NCI-H1436 treated with DMSO at 0.1 percent for 48 hours (cell line): ENCODE results near the gene HPS4.
"Not testable (repeated sequence)": the region's sequence is repeated elsewhere in the genome, so short reads cannot be mapped to it uniquely, and the experiment has no call there.

Source experiments
- DNase-seq: peaks from one replicate; lab custom pipeline; 2025; lab: John Stamatoyannopoulos, UW

Gene HPS4

DNA sequence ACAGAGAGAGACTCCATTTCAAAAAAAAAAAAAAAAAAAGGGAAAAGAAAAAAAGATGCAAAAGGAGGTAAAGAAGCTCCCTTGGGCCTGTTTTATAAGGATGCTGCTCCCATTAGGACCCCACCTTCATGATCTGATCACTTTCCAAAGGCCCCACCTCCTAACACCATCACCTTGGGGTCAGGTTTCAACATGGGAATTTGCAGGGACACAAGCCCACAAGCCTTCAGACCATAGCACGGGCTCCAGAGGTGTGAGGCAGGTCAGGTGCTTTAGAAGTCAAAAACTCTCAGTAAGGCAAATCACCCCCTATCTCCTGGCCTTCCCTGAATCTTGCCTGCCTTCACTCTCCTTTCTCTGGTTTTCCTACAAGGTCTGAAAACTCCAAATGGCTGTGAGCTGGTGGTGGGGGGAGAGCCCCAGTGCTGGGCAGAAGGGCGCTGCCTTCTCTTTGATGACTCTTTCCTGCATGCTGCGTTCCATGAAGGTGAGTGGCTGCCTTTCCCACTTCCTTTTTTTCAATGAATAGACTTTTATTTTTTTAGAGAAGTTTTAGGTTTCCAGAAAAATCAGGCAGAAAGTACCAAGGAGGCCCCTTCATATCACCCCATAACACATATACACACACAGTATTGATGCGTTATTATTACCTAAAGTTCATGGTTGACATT, 41.4 kb downstream of the HPS4 start:
- no peak for DNase-seq

DNA sequence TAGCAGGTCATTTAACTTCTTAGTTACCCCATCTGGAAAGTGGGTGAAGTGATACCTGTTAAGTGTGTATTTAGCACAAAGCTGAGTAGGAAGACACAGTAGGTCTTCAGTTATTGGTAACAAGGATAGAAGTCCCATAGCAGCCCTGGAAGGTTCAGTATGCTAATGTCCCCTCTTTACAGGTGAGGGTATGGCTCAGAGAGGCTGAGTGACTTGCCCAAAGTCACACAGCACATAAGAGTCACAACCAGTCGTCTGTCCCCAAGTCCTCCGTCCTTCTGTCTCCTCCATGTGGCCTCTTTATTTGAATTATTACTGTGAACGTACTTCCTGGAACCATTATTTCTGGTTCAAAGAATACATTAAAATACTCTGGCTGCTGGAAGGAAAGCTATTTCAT, 44.0 kb downstream of the HPS4 start:
- no peak for DNase-seq

DNA sequence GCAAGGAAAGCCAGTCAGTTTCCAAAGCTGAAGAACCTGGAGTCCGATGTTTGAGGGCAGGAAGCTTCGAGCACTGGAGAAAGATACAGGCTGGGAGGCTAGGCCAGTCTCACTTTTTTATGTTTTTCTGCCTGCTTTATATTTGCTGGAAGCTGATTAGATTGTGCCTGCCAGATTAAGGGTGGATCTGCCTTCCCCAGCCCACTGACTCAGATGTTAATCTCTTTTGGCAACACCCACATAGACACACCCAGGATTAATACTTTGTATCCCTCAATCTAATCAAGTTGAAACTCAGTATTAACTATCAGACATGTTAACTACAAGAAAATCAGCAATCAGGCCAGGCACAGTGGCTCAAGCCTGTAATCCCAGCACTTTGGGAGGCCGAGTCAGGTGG, 44.8 kb downstream of the HPS4 start:
- DNase-seq: not testable (repeated sequence)

DNA sequence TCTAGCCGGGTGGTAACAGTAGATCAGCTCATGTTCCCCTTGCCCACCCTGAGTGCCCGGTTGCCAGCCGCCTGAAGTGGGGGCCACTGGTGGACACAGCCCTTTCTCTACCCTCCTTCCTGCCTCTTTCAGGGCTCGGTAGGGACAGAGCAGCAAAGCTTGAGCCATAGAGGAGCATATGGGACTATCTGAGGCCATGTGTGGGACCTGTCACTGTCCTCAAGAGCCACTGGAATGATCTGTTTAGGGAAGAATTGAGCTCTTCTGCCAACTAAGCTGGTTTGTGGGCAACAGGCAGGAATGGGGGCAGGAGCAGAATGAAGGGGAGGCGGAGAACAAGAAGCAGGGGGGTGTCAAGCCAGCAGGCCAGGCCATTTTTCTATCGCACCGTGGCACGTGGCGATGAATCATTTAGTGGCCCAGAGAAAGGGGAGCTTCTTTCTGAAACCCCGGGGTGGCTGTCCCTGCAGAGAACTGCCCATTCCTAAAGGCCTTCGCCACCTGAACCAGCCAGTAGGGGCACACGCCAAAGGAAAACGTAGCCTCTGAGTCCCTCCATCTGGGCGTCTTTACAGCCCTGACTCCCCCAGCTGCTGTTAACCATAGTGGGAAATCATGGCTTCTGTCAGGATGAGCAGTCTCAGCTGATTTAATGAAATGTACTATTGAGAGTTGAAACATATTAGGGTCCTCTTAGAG, 45.7 kb downstream of the HPS4 start:
- DNase-seq: no peak

DNA sequence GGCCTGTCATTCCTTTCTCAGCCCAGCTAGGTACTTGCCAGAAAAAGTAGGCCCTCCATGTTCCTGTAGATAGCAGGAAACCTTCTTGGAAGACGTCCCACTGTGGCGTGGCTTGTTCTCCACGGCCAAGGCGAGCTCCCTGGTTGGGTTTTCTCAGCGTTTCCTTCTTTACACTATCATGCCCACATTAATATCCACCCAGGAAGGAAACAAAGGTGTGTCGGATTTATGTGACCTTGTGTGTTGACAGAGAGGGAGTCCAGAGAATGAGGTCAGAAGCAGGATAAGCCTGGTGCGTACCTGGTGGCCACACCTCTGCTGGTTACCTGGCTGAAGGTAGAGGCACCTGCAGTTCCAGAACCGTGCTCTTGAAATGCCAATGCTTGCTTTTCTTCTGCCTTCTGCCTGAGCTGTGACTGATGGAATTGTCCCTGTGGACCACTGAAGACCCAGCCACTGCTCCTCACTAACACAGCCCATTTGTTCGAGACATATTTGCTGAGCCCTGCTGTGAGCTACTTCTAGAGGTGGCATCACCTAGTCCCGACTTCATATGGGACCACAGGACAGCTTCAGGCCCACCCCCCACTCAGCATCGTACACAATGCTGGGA, 46.6 kb downstream of the HPS4 start:
- DNase-seq: no peak

DNA sequence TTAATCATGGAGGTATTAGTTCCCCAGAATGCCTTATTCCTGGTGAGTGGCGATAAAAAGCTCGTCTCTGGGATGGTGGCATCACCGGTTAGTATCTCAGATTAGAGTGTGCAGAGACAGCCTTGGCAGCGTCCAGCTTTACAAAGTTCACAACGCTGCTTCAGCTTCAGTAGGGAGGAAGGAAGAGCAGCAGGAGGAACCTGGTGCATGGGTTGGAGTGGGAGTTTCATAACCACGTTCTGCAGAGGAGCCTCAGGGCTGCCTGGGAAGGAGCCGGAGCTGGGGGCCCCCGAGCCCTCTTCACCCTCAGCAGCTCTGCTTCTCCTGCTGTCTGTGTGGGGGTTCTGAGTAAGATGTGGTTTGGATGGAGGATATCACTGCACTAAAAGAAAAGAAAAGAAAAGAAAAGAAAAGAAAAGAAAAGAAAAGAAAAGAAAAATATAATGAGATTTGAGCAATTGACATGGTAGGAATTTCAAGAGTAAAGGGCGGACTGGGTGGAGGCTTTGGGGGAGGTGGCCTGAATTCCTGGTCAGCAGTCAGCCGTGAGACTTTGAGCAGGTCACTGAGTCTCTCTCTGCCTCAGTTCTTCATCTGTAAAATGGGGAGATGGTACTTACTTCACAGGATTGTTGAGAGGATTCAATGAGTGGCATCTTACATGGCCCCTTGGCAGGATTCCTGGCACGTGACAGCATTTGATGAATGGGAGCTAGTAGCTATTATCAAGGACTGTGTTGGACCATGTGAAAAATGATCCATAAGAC, 48.1 kb downstream of the HPS4 start:
- DNase-seq: no peak

DNA sequence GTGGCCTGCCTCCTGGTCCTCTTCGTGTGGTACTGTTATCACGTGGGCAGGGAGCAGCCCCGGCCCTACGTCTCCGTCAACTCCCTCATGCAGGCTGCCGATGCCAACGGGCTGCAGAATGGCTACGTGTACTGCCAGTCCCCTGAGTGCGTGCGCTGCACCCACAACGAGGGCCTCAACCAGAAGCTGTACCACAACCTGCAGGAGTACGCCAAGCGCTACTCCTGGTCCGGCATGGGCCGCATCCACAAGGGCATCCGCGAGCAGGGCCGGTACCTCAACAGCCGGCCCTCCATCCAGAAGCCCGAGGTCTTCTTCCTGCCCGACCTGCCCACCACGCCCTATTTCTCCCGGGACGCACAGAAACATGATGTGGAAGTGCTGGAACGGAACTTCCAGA, 49.8 kb downstream of the HPS4 start:
- no peak for DNase-seq

DNA sequence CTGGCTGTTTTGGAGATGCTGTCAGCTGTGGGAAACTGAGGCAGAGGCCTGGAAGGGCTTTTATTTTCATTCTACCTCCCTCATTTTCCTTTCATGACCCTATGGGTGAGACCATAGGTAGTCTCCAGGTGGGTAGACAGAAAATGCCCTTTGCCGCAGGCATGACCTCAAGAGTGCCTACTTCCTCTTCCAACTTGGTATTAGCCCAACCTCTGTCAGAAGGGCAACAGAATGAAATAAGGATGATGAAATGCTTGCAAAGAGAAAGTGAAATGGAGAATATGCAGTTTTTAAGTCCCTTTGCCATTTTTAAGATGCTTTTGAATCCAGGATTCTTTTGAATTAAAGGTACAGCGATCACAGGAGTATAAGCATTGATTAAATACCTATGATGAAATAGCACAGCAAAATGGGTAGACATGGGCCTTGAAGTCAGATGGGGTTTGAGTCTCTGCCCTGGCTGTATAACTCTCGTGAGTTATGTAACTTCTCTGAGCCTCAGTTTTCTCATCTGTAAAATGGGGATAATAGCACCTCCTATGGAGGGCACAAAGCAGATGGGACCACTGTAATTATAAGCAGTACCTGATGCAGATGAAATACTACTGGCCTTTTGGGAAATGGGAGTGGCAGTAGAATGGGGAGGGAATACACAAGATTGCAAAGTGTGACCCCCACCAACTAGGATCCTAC, 50.8 kb downstream of the HPS4 start:
- no peak for DNase-seq

DNA sequence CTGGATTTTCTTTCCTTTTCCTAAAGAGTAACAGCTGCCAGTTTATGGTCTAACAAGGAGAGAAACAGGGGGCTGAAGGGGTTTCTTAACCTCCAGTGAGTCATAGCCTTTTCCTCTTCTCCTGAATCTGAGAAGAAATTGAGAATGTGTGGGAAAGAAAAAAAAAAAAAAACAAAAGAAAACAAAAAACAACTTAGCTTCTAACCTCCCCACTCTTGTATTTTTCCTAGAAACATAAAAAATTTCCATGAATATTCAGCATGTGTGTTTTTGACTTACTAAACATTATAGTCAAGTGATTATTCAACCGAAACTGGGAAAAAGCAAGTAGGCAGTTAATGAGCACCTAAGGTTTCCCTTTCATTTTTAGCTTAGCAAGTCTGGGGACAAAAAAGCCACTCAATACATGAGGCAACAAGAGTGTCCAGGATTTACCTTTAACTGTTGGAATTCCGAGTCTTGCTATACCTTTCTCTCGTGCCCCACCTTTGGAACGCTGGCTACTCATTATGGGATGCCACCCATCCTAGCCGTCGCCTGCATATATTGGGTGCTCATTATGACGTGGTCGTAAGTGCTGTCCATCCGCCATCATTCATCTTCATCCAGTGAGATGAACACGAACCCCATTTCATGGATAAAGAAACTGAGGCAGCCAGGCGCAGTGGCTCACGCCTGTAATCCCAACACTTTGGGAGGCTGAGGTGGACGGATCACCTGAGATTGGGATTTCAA, 52.2 kb downstream of the HPS4 start:
- no peak for DNase-seq

DNA sequence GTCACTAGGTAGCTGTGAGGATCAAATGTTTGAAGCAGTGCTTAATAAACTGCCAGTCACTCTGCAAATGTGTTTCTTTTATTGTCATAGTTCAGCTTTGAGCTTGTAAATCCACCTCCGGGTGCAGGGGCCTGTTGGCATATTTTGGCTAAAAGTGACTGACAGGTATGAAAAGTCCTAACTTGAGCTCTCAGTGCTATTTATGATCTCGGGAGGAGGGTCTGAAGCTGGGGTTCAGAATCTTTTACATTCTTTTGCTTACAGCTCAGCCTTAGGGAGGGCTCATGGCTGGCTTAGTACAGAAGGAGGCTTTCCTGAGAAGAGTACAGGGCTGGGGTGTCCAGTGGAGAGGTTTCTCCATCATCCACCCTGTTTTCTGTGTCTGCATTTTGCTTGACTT, 53.0 kb downstream of the HPS4 start:
- no peak for DNase-seq

DNA sequence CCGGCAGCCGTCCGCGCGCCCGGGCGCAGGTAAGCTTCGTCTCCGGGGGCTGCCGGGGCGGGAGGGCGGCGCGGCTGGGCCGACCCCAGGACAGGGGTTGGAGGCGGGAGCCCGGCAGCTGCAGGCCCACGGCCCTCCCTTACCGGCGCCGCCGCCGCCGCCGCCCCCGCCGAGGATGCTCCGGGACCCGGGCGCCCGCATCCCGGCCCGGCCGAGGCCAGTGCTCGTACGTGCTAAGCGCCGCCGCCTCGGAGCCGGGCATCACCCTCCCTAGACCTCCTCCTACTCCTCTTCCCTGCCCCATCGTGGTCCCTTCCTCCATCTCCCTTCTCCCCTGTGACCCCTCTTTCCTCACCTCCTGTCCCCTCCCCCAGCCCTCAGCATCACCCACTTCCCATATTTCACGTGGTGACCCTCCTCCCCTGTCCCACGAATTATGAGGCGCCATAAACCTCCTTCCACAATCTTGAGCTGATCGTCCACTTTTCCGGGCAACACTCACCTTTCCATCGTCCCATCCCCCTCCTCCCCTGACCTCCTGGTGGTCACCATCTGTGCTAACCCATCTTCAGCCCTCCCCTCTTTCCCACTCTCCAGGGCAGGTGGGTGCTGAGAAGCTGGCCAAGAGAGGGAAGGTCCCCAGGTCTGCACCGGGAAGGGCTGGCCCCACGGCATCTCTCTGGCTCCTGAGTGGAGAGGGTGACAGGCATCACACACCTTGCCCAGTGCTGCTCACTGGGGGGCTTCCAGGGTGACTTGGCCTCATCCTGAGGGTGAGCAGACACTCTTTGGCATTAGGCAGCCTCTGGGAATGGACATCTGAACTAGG, 53.9 kb downstream of the HPS4 start:
- no peak for DNase-seq

DNA sequence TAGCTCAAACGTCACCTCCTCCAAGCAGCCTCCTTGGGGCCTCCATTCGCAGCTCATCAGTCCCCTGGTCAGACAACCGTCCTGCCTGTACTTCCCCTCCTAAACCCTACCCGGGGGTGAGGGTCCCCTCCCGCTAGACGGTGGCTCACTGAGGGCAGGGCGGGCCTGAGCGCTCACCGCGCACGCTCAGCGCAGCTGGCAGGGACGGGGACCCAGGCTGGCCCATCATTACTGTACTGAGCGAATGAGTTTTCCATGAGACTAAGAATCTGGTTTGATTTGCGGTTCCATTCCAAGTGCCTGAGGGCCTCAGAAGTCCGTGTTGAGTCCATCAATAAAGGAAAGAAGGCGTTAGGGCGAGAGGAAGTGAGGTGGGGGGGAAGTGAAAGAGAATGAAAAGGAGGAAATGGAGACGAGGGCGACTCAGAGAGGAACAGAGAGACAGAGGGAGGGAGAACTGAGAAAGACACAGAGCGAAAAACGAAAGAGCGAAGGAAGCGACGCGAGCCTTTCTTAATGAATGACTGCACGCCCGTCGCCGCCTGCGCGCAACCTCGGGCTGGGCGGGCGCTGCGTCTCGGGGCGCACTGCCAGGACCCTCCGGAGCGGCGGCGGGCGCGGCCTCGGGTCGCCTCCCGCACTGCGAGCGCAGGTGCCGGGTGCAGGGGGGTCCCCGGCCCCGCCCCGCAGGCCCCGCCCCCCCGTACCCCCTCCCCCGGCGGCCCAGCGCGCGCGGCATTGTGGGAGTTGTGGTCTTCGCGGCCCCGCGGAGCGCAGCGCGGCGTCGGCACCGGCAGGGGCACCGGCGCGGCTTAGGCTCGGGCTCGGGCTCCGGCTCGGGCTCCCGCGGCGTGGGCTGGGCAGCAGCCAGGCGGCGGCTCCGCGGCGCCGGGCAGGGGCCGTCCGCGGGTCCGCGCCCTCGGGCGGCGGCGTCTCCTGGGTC, 54.8 kb downstream of the HPS4 start, which contains the start of gene ASPHD2:
Gene ASPHD2, plus strand, starts transcription at position 746 of the 943 bp plus-strand sequence. CDS start 4,356 bp downstream, outside the sequence.
- peak; percentile 57 for DNase-seq

DNA sequence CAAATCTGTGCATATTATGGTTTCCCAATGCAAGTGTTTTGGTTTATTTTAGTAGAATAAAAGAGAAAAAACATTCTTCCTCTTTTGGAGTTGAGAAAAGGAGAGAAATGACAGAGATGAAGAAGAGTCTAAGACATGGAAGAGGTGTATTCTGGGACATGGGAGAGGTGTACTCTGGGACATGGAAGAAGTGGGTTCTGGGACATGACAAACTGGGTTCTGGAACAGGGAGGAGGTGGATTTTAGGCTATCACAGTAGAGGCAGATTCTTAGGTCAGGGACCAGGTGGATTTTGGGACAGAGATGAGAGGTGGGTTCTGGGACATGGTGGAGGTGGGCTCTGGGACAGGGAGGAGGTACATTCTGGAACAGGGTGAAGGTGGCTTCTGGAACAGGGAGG, 56.7 kb downstream of the HPS4 start:
- DNase-seq: no peak

DNA sequence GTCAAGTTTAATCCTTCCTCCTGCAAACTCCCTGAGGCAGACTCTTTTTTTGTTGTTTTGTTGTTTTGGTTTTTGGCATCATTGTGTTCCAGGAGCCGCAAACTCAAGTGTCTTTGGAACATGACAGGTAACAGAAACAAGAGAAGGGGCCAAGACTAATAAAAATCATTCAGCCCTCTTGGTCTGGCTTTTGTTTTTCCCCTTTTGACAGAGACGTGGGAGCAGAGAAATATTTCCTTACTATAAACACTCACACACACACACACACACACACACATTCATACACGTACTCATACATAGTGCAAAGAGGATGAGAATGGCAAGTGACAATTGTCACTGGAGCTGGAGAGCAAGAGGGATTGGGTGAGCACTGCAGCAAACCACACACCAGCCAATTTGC, 65.0 kb downstream of the HPS4 start:
- DNase-seq: no peak

DNA sequence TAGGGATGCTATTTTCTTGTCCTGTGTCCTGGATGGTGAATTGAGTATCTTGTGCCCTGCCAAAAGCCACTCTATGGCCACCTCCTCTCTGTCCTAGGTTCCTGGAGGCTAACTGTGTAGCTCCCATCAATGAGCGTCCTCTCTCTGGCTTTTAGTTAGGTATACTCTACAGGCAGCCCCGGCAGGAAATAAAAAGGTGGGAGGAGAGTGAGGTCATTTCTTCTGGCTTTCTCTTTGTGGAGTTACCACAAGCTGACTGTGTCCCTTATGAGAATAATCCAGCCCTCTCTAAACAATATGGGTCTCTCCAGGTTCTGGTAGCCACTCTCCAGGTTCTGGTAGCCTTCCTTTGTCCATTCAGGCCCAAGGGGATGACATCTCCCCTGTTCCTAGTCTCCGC, 66.2 kb downstream of the HPS4 start:
- no peak for DNase-seq

DNA sequence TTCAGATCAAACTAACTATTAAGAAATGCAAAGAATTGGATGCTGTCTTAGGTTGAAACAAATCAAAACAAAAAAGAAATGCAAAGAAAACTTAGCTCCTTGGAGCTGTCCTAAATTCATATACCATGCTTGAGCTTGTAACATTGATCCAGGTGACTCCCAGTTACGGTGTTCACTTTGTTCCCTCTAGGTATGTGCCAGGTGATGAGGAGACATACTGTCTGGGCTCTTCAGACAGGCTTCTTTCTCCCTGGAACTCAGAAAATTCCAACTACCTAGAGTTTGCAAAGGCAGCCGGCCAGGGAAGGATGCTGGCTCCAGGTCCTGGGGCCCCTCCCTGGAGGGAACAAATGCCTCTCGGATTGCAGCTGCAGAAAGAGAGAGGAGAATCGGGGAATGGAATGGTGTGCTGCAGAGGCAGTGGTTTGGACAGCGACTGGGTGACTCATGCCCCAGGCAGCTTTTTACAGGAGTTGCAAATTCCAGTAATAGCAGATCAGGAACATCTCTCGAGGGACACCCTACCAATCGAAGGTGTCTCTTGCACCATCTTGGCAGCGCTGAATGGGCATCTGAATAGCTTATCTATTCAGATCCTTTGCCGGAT, 66.8 kb downstream of the HPS4 start:
- no peak for DNase-seq

DNA sequence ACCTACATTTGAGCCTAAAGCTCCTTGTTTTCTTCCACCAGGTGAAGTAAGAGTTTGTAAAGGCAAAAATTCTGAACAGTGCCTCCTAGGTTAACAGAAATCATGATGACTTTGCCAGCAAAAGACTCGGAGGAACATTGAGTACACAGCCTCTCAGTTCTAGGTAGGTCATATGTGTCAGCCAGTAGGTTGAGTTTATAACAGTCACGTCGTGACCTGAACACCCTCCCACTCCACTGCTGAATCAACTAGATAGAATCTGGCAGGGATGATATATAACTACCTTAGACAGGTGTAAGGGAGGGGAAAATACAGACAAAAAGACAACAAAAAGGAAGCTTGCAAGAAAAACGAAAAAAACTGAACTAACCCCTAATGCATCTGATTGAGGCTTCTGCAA, 67.3 kb downstream of the HPS4 start:
- no peak for DNase-seq

DNA sequence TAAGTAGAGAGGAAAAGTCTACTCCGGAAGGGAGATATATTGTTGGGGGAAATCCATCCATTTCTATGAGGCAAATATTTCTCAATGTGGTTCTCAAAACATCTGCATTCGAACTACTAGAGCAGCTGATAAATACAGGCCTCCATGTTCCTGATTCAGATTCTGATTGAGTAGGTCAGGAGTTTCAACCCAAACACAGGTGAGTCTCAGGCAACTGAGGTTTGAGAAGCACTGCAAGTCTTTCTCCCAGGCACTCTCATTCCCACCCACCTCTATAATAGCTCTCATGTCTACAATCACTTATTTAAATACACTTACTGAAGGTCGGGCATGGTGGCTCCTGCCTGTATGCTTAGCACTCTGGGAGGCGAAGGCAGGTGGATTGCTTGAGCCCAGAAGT, 69.2 kb downstream of the HPS4 start:
- no peak for DNase-seq

DNA sequence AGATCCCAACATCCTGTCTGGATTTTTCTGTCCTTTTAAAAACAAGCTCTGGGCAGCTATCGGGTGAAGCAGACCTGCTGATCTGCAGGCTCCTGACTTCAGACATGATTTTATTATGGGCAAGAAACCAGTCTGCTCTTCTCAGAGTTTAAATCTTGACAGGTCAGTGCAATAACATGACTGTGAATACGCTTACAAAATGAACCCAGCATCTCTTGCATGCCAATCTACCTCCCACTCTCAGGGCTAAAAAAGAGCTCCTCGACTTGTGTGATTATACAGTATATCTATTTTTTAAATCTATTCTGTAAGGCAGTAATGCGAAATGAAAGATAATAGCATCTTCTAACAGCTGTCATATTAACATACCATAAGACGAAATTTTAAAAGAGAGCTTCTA, 73.2 kb downstream of the HPS4 start:
- DNase-seq: no peak
